Stimulated activated naive B cell treated with anti-CD40 and anti-IgM and Interleukin-4, amounts not matched to agents 10 μg/mL and 1 μg/mL and 100 μg/mL, for 72 hours (primary cell): ENCODE measurements around the gene PIAS2.

Source experiments
- ATAC-seq, 2 donors: fragments of 150-1000 bp; cut with Tn5 transposase; replicated peaks; 2 replicates each; pipeline ENCODE4 v1.10.0; 2021; ENCODE audit warnings: moderate library complexity in 1 of 2
- DNase-seq: peaks from one replicate; pipeline ENCODE4 v3.0.0; 2021
- H3K27ac Mint-ChIP-seq: one replicate; pipeline ENCODE4 v1.8.0; 2022; ENCODE audit warnings: mild to moderate bottlenecking, mixed read lengths
- H3K27me3 Mint-ChIP-seq, 2 donors: one replicate each; pipeline ENCODE4 v1.8.0; 2022; ENCODE audit warnings: mixed read lengths in 2 of 2
- H3K36me3 Mint-ChIP-seq, 2 donors: one replicate each; pipeline ENCODE4 v1.8.0; 2022; ENCODE audit warnings: mixed read lengths in 2 of 2, mild to moderate bottlenecking in 1 of 2
- H3K4me1 Mint-ChIP-seq, 2 donors: one replicate each; pipeline ENCODE4 v1.8.0; 2022; ENCODE audit warnings: mixed read lengths in 2 of 2, mild to moderate bottlenecking in 1 of 2
- H3K4me3 Mint-ChIP-seq, 2 donors: one replicate each; pipeline ENCODE4 v1.8.0; 2022; ENCODE audit warnings: mild to moderate bottlenecking in 2 of 2, mixed read lengths in 2 of 2, moderate library complexity in 1 of 2
- H3K9me3 Mint-ChIP-seq, 2 donors: one replicate each; pipeline ENCODE4 v1.8.0; 2022; ENCODE audit warnings: mixed read lengths in 2 of 2, mild to moderate bottlenecking in 1 of 2

PIAS2 gene

GRCh38 chr18:46789088-46789487, 128.2 kb downstream of the PIAS2 start:
- ATAC-seq (no peak), DNase-seq (no peak)
- Mint-ChIP-seq H3K9me3 (peaks cover 18% of the 10 kb centered on the region in 2 donors), H3K36me3 (peaks cover 2 to 17% of the 10 kb centered on the region in 2 donors), H3K4me3 (no peak overlapping the region), H3K4me1 (no peaks in the 10 kb centered on the region), H3K27ac (no peak overlapping the region), H3K27me3 (no peaks in the 10 kb centered on the region)

GRCh38 chr18:46787674-46788073, 129.6 kb downstream of the PIAS2 start:
- H3K4me3 Mint-ChIP-seq: no peak overlapping the region
- ATAC-seq (no peak), DNase-seq (no peak)
- H3K9me3 Mint-ChIP-seq: peaks cover 18% of the 10 kb centered on the region in 2 donors
- H3K27me3 Mint-ChIP-seq: no peaks in the 10 kb centered on the region
- peaks cover 2 to 17% of the 10 kb centered on the region in 2 donors for H3K36me3 Mint-ChIP-seq
- H3K4me1 Mint-ChIP-seq: no peaks in the 10 kb centered on the region
- no peak overlapping the region for H3K27ac Mint-ChIP-seq

- no peaks in the 10 kb centered on the region for H3K9me3 Mint-ChIP-seq
- no peak overlapping the region for H3K4me3 Mint-ChIP-seq
- ATAC-seq (no peak), DNase-seq (no peak)
- no peaks in the 10 kb centered on the region for H3K36me3 Mint-ChIP-seq
- peaks cover 4 to 6% of the 10 kb centered on the region in 2 donors for H3K27me3 Mint-ChIP-seq
- peaks cover 10 to 20% of the 10 kb centered on the region in 2 donors for H3K4me1 Mint-ChIP-seq
- H3K27ac Mint-ChIP-seq: no peak overlapping the region
Measured at GRCh38 chr18:46772357-46772756, 144.9 kb downstream of the PIAS2 start.

GRCh38 chr18:46771141-46771540, 146.2 kb downstream of the PIAS2 start:
- H3K9me3 Mint-ChIP-seq: no peaks in the 10 kb centered on the region
- no peak overlapping the region for H3K4me3 Mint-ChIP-seq
- DNase-seq (no peak), ATAC-seq (no peak)
- H3K27me3 Mint-ChIP-seq: peaks cover 4 to 6% of the 10 kb centered on the region in 2 donors
- no peaks in the 10 kb centered on the region for H3K36me3 Mint-ChIP-seq
- H3K27ac Mint-ChIP-seq: no peak overlapping the region
- peaks cover 10 to 20% of the 10 kb centered on the region in 2 donors for H3K4me1 Mint-ChIP-seq

GRCh38 chr18:46770708-46771107, 146.6 kb downstream of the PIAS2 start:
- Mint-ChIP-seq H3K36me3 (no peaks in the 10 kb centered on the region), H3K4me1 (peaks cover 10 to 20% of the 10 kb centered on the region in 2 donors), H3K9me3 (no peaks in the 10 kb centered on the region), H3K4me3 (no peak overlapping the region), H3K27ac (no peak overlapping the region), H3K27me3 (peaks cover 4 to 6% of the 10 kb centered on the region in 2 donors)
- no peak for DNase-seq
- no peak for ATAC-seq

- H3K36me3 Mint-ChIP-seq: no peaks in the 10 kb centered on the region
- no peak overlapping the region for H3K27ac Mint-ChIP-seq
- H3K9me3 Mint-ChIP-seq: no peaks in the 10 kb centered on the region
- no peak overlapping the region for H3K4me3 Mint-ChIP-seq
- peaks cover 10 to 20% of the 10 kb centered on the region in 2 donors for H3K4me1 Mint-ChIP-seq
- peaks cover 13% of the 10 kb centered on the region in 2 donors for H3K27me3 Mint-ChIP-seq
- peak; percentile 64 to 74 for ATAC-seq
- DNase-seq: no peak
Measured at GRCh38 chr18:46768166-46768921, 149.0 kb downstream of the PIAS2 start.

GRCh38 chr18:46767217-46767616, 150.1 kb downstream of the PIAS2 start:
- Mint-ChIP-seq H3K27me3 (peaks cover 18 to 20% of the 10 kb centered on the region in 2 donors), H3K36me3 (no peaks in the 10 kb centered on the region), H3K4me1 (peaks cover 8 to 18% of the 10 kb centered on the region in 2 donors), H3K4me3 (no peak overlapping the region), H3K27ac (no peak overlapping the region), H3K9me3 (no peaks in the 10 kb centered on the region)
- ATAC-seq (no peak), DNase-seq (no peak)

- peaks cover 5 to 8% of the 10 kb centered on the region in 2 donors for H3K4me1 Mint-ChIP-seq
- no peaks in the 10 kb centered on the region for H3K9me3 Mint-ChIP-seq
- ATAC-seq (no peak), DNase-seq (no peak)
- no peak overlapping the region for H3K4me3 Mint-ChIP-seq
- no peaks in the 10 kb centered on the region for H3K36me3 Mint-ChIP-seq
- peaks cover 27% of the 10 kb centered on the region in 2 donors for H3K27me3 Mint-ChIP-seq
- H3K27ac Mint-ChIP-seq: no peak overlapping the region
Measured at GRCh38 chr18:46764586-46764985, 152.7 kb downstream of the PIAS2 start.

GRCh38 chr18:46761059-46761769, 156.1 kb downstream of the PIAS2 start:
- Mint-ChIP-seq H3K27me3 (peaks cover 50 to 52% of the 10 kb centered on the region in 2 donors), H3K27ac (no peak overlapping the region), H3K4me3 (no peak overlapping the region), H3K36me3 (no peaks in the 10 kb centered on the region), H3K9me3 (no peaks in the 10 kb centered on the region), H3K4me1 (peaks cover 6 to 14% of the 10 kb centered on the region in 2 donors)
- DNase-seq: no peak
- ATAC-seq: no peak

- Mint-ChIP-seq H3K4me1 (peaks cover 16 to 27% of the 10 kb centered on the region in 2 donors), H3K36me3 (no peaks in the 10 kb centered on the region), H3K9me3 (no peaks in the 10 kb centered on the region), H3K4me3 (no peak overlapping the region), H3K27ac (no peak overlapping the region), H3K27me3 (peaks cover 53 to 60% of the 10 kb centered on the region in 2 donors)
- ATAC-seq: no peak
- DNase-seq: no peak
Measured at GRCh38 chr18:46759890-46760289, 157.4 kb downstream of the PIAS2 start.

GRCh38 chr18:46756559-46757201, 160.6 kb downstream of the PIAS2 start, which contains the start of gene ST8SIA5:
Gene ST8SIA5 (minus strand): TSS chr18:46757053. CDS start chr18:46756508, 545 bp downstream.
- Mint-ChIP-seq H3K27ac (peak within 1 kb of the TSS; percentile 91), H3K4me3 (peak within 1 kb of the TSS; percentile 82), H3K36me3 (no peaks in the 10 kb centered on the region), H3K27me3 (peaks cover 44 to 54% of the 10 kb centered on the region in 2 donors), H3K4me1 (peaks cover 21 to 36% of the 10 kb centered on the region in 2 donors), H3K9me3 (no peaks in the 10 kb centered on the region)
- no peak for DNase-seq
- ATAC-seq: peak; percentile 52 to 55

- ATAC-seq: no peak
- H3K4me3 Mint-ChIP-seq: peak overlapping the region; percentile 66
- no peak for DNase-seq
- no peaks in the 10 kb centered on the region for H3K36me3 Mint-ChIP-seq
- H3K4me1 Mint-ChIP-seq: peaks cover 21 to 36% of the 10 kb centered on the region in 2 donors
- H3K9me3 Mint-ChIP-seq: no peaks in the 10 kb centered on the region
- peaks cover 44 to 54% of the 10 kb centered on the region in 2 donors for H3K27me3 Mint-ChIP-seq
- no peak overlapping the region for H3K27ac Mint-ChIP-seq
Measured at GRCh38 chr18:46756025-46756558, 161.2 kb downstream of the PIAS2 start.

GRCh38 chr18:46755315-46756024, 161.8 kb downstream of the PIAS2 start:
- H3K4me1 Mint-ChIP-seq: peaks cover 21 to 36% of the 10 kb centered on the region in 2 donors
- no peaks in the 10 kb centered on the region for H3K9me3 Mint-ChIP-seq
- no peak for DNase-seq
- ATAC-seq: peak in 1 of 2 donors; percentile 20
- H3K4me3 Mint-ChIP-seq: peak overlapping the region; percentile 36 to 66
- H3K27ac Mint-ChIP-seq: no peak overlapping the region
- H3K36me3 Mint-ChIP-seq: no peaks in the 10 kb centered on the region
- peaks cover 45 to 54% of the 10 kb centered on the region in 2 donors for H3K27me3 Mint-ChIP-seq
